ENCODE measurements around the gene ELAPOR2. TPM values are rescaled to one million over a fixed set of nuclear protein-coding genes. Genes with fewer than 3 reads are reported as not detected.

Gene ELAPOR2
- total RNA-seq, 4 donors from 2014 or later = 18.7 to 34.5 (median 19.0) TPM

DNA sequence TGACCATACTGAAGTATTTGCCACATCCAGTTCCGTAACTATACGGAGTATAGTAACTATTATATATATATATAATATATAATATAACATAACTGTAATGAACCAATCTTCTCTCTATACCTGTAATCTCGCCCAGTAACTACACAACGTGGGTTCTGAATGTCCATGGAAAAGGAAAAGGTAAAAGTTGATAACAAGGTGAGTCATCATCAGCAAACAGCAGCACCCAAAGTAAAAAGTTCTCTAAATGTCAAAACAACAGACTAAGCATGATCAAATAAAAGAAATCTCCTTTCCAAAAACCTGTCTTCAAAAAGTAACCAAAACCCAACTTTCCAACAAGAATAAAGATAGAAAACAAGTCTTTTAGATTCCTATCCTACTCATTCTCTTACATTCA, 42.8 kb downstream of the ELAPOR2 start:
- DNase-seq (ENCODE audit: low spot score) (no peak), ATAC-seq (ENCODE audit: low FRiP score) (no peak)
- TF ChIP-seq, protein P1, sequence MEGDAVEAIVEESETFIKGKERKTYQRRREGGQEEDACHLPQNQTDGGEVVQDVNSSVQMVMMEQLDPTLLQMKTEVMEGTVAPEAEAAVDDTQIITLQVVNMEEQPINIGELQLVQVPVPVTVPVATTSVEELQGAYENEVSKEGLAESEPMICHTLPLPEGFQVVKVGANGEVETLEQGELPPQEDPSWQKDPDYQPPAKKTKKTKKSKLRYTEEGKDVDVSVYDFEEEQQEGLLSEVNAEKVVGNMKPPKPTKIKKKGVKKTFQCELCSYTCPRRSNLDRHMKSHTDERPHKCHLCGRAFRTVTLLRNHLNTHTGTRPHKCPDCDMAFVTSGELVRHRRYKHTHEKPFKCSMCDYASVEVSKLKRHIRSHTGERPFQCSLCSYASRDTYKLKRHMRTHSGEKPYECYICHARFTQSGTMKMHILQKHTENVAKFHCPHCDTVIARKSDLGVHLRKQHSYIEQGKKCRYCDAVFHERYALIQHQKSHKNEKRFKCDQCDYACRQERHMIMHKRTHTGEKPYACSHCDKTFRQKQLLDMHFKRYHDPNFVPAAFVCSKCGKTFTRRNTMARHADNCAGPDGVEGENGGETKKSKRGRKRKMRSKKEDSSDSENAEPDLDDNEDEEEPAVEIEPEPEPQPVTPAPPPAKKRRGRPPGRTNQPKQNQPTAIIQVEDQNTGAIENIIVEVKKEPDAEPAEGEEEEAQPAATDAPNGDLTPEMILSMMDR (IDR thresholded peaks at IDR 0.05) = no peak

DNA sequence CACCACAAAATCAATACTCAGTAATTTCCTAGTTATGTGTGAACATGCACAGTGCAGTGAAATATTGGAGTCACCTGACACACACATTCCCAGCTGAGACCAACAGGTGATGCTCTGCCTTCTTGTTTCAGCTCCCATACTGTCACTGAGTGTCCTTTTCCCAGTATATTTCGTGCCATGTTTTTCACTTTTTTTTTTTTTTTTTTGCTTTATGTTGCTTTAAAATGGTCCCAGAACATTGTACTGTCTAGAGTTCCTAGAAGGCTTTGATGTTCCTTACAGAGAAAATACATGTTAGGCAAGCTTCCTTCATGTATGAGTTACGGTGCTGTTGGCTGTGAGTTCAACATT, 45.6 kb downstream of the ELAPOR2 start:
- ATAC-seq (ENCODE audit: low FRiP score) = no peak
- DNase-seq (ENCODE audit: low spot score) = no peak
- TF ChIP-seq, protein P1 (IDR thresholded peaks at IDR 0.05) = no peak

DNA sequence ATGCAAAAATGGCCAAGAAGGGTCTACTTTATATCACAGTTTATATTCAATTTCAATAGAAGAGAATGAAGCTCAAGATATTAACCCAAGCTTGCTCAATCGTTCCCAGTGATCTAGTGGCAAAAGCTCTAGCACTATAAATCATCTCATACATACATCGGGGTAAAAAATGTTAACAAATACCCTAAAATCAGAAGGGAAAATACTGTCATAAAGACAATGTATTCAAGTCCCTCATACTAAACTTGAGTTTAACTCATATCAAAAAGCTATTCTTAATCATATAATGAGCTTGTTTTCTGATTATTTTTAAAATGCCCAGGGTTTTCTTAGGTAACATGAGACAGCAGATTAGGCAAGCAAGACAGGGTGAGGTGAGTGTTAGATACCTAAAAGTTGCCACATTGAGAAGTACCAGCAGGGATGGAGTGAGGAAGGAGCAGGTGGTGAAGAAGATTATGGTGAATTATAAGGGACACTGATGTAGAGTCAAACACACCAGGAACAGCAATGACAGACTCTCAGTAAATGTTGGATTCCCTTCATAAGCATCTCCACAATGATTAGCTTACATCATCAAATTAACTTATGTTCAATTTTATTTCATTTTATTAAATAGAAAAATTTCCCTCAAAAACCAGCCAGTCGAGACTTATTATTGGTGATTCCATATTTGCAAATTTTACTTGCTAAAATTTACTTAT, 46.2 kb downstream of the ELAPOR2 start:
- ATAC-seq (ENCODE audit: low FRiP score) = no peak
- TF ChIP-seq, protein P1 (IDR thresholded peaks at IDR 0.05) = no peak
- DNase-seq (ENCODE audit: low spot score) = no peak

Other genes starting within 250 kb of the ELAPOR2 start
- 100 to 1,000 TPM in 1 of 4 donors, 10 to 100 TPM in 3; 64.4 to 121 (median 78.4) TPM for gene DMTF1, start 92.8 kb upstream of the ELAPOR2 start, total RNA-seq
- 10 to 100 TPM; 27.4 to 58.6 (median 37.5) TPM for gene TMEM243, start 160.1 kb upstream of the ELAPOR2 start, total RNA-seq

Data from omental fat pad (tissue), 4 donors.